ENCODE data around the gene RFTN1.

RFTN1 gene

GRCh38 chr3:16503191-16503776 is 10.2 kb downstream of the RFTN1 start:
- Histone ChIP-seq H3K9me3 (ENCODE audit: low read length) (no peaks in the 10 kb centered on the region), H3K27ac (ENCODE audit: low read depth, low read length) (no peak overlapping the region), H3K4me3 (ENCODE audit: low read depth in 1 of 2, low read length in 2 of 2) (no peak overlapping the region), H3K4me1 (ENCODE audit: insufficient read depth, low read length) (no peaks in the 10 kb centered on the region), H3K27me3 (ENCODE audit: control insufficient read depth in 1 of 2, insufficient read depth in 2 of 2, low read length in 2 of 2) (no peaks in the 10 kb centered on the region), H3K36me3 (ENCODE audit: insufficient read depth, low read length) (no peaks in the 10 kb centered on the region), H3K9ac (ENCODE audit: low read length) (no peak overlapping the region)

GRCh38 chr3:16502347-16502908 is 11.1 kb downstream of the RFTN1 start:
- Histone ChIP-seq H3K4me1 (ENCODE audit: insufficient read depth, low read length) (no peaks in the 10 kb centered on the region), H3K27me3 (ENCODE audit: control insufficient read depth in 1 of 2, insufficient read depth in 2 of 2, low read length in 2 of 2) (no peaks in the 10 kb centered on the region), H3K4me3 (ENCODE audit: low read depth in 1 of 2, low read length in 2 of 2) (no peak overlapping the region), H3K27ac (ENCODE audit: low read depth, low read length) (no peak overlapping the region), H3K9ac (ENCODE audit: low read length) (no peak overlapping the region), H3K9me3 (ENCODE audit: low read length) (no peaks in the 10 kb centered on the region), H3K36me3 (ENCODE audit: insufficient read depth, low read length) (no peaks in the 10 kb centered on the region)

DNA sequence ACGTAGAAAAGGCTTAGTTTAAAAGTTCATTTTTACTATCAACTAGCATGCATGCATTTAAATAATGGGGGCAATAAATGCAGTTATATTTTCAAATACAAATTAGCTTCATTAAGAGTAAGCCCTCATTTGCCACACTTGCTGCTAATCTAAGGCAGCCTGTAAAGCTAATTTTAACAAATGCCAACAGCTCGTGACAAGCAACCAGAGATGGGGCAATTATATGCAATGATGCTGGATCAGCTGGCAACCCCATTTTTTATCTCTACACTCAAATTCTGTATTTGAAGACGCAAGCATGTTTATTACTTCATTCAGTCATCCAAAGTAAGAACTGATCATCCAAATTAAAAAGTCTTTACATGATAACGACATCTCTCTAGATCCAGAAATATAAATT is 12.1 kb downstream of the RFTN1 start:
- no peak overlapping the region for H3K4me3 ChIP-seq (ENCODE audit: low read depth in 1 of 2, low read length in 2 of 2)
- H3K9me3 ChIP-seq (ENCODE audit: low read length) = no peaks in the 10 kb centered on the region
- no peak overlapping the region for H3K9ac ChIP-seq (ENCODE audit: low read length)
- H3K27ac ChIP-seq (ENCODE audit: low read depth, low read length) = no peak overlapping the region
- no peaks in the 10 kb centered on the region for H3K36me3 ChIP-seq (ENCODE audit: insufficient read depth, low read length)
- H3K27me3 ChIP-seq (ENCODE audit: control insufficient read depth in 1 of 2, insufficient read depth in 2 of 2, low read length in 2 of 2) = no peaks in the 10 kb centered on the region
- no peaks in the 10 kb centered on the region for H3K4me1 ChIP-seq (ENCODE audit: insufficient read depth, low read length)

- H3K4me1 ChIP-seq (ENCODE audit: insufficient read depth, low read length) = no peaks in the 10 kb centered on the region
- no peak overlapping the region for H3K27ac ChIP-seq (ENCODE audit: low read depth, low read length)
- no peaks in the 10 kb centered on the region for H3K9me3 ChIP-seq (ENCODE audit: low read length)
- no peak overlapping the region for H3K9ac ChIP-seq (ENCODE audit: low read length)
- H3K27me3 ChIP-seq (ENCODE audit: control insufficient read depth in 1 of 2, insufficient read depth in 2 of 2, low read length in 2 of 2) = no peaks in the 10 kb centered on the region
- no peak overlapping the region for H3K4me3 ChIP-seq (ENCODE audit: low read depth in 1 of 2, low read length in 2 of 2)
- no peaks in the 10 kb centered on the region for H3K36me3 ChIP-seq (ENCODE audit: insufficient read depth, low read length)
Observed at GRCh38 chr3:16500911-16501310, 12.6 kb downstream of the RFTN1 start.

- Histone ChIP-seq H3K36me3 (ENCODE audit: insufficient read depth, low read length) (no peaks in the 10 kb centered on the region), H3K9me3 (ENCODE audit: low read length) (no peaks in the 10 kb centered on the region), H3K4me1 (ENCODE audit: insufficient read depth, low read length) (no peaks in the 10 kb centered on the region), H3K9ac (ENCODE audit: low read length) (no peak overlapping the region), H3K4me3 (ENCODE audit: low read depth in 1 of 2, low read length in 2 of 2) (no peak overlapping the region), H3K27ac (ENCODE audit: low read depth, low read length) (no peak overlapping the region), H3K27me3 (ENCODE audit: control insufficient read depth in 1 of 2, insufficient read depth in 2 of 2, low read length in 2 of 2) (no peaks in the 10 kb centered on the region)
Observed at GRCh38 chr3:16500093-16500492, 13.4 kb downstream of the RFTN1 start.

DNA sequence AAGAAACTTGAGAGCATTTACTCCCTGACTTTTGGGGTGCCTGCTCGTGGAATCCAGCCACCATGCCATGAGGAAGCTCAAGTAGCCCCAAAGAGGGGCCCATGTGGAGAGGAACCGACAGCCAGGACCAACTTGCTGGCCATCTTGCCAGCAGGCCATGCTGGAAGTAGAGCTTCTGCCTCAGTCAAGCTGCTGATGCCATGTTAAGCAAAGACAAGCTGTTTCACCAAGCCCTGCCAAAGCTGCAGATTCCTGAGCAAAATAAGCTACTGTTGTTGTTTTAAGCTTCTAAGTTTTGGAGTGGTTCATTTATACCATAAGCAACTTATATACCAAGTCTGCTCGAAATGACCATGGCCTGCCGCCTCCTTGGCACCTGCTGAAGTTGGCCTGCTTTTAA is 14.1 kb downstream of the RFTN1 start:
- H3K27ac ChIP-seq (ENCODE audit: low read depth, low read length) = no peak overlapping the region
- no peak overlapping the region for H3K4me3 ChIP-seq (ENCODE audit: low read depth in 1 of 2, low read length in 2 of 2)
- H3K9me3 ChIP-seq (ENCODE audit: low read length) = no peaks in the 10 kb centered on the region
- H3K27me3 ChIP-seq (ENCODE audit: control insufficient read depth in 1 of 2, insufficient read depth in 2 of 2, low read length in 2 of 2) = no peaks in the 10 kb centered on the region
- no peak overlapping the region for H3K9ac ChIP-seq (ENCODE audit: low read length)
- H3K36me3 ChIP-seq (ENCODE audit: insufficient read depth, low read length) = no peaks in the 10 kb centered on the region
- H3K4me1 ChIP-seq (ENCODE audit: insufficient read depth, low read length) = no peaks in the 10 kb centered on the region

GRCh38 chr3:16498130-16498890 is 15.2 kb downstream of the RFTN1 start:
- H3K9ac ChIP-seq (ENCODE audit: low read length) = no peak overlapping the region

DNA sequence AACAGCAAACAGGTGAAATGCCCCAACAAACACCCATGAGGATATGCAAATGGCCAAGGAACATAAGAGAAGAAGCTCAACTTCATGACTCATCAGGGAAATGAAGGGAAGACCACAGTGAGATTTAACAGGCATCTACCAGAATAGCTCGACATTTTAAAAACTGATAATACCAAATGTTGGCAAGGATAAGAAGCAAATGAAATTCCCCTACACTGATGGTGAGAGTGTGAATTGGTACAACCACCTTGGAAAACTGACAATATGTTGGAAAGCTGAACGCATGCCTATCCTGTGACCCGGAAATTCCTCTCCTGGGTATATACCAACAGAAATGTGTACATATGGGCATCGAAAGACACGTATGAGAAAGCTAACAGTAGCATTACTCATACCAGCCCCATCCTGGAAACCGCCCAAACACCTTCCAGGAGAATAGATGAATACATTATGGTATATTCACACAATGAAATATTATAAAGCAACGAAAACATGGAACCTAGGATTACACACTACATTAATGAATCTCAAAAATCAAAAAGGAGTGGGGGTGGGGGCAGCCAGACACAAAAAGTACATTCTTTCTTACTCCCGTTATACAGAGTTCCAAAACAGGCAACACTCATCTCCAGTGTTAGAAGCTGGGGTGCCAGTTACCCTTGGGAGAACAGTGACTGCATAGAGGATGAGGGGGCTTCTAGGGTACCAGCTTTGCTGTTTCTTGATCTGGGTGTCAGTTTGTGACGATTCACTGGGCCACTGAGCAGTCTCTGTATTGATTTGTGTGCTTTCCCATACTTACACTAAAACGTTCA is 16.9 kb downstream of the RFTN1 start:
- Histone ChIP-seq H3K27ac (ENCODE audit: low read depth, low read length) (no peak overlapping the region), H3K9ac (ENCODE audit: low read length) (no peak overlapping the region), H3K4me1 (ENCODE audit: insufficient read depth, low read length) (no peaks in the 10 kb centered on the region), H3K36me3 (ENCODE audit: insufficient read depth, low read length) (no peaks in the 10 kb centered on the region), H3K27me3 (ENCODE audit: control insufficient read depth in 1 of 2, insufficient read depth in 2 of 2, low read length in 2 of 2) (no peaks in the 10 kb centered on the region), H3K9me3 (ENCODE audit: low read length) (no peaks in the 10 kb centered on the region), H3K4me3 (ENCODE audit: low read depth in 1 of 2, low read length in 2 of 2) (no peak overlapping the region)

More at GRCh38 chr3:16498130-16498890, 15.2 kb downstream of the RFTN1 start:
- Histone ChIP-seq H3K27me3 (ENCODE audit: control insufficient read depth in 1 of 2, insufficient read depth in 2 of 2, low read length in 2 of 2) (no peaks in the 10 kb centered on the region), H3K4me1 (ENCODE audit: insufficient read depth, low read length) (no peaks in the 10 kb centered on the region), H3K4me3 (ENCODE audit: low read depth in 1 of 2, low read length in 2 of 2) (no peak overlapping the region), H3K36me3 (ENCODE audit: insufficient read depth, low read length) (no peaks in the 10 kb centered on the region), H3K9me3 (ENCODE audit: low read length) (no peaks in the 10 kb centered on the region), H3K27ac (ENCODE audit: low read depth, low read length) (no peak overlapping the region)

- H3K4me3 ChIP-seq (ENCODE audit: low read depth in 1 of 2, low read length in 2 of 2) = no peak overlapping the region
- no peak overlapping the region for H3K9ac ChIP-seq (ENCODE audit: low read length)
- no peaks in the 10 kb centered on the region for H3K4me1 ChIP-seq (ENCODE audit: insufficient read depth, low read length)
- no peak overlapping the region for H3K27ac ChIP-seq (ENCODE audit: low read depth, low read length)
- H3K36me3 ChIP-seq (ENCODE audit: insufficient read depth, low read length) = no peaks in the 10 kb centered on the region
- H3K9me3 ChIP-seq (ENCODE audit: low read length) = no peaks in the 10 kb centered on the region
- no peaks in the 10 kb centered on the region for H3K27me3 ChIP-seq (ENCODE audit: control insufficient read depth in 1 of 2, insufficient read depth in 2 of 2, low read length in 2 of 2)
Observed at GRCh38 chr3:16496008-16496407, 17.5 kb downstream of the RFTN1 start.

- H3K27ac ChIP-seq (ENCODE audit: low read depth, low read length) = no peak overlapping the region
- no peak overlapping the region for H3K4me3 ChIP-seq (ENCODE audit: low read depth in 1 of 2, low read length in 2 of 2)
- H3K4me1 ChIP-seq (ENCODE audit: insufficient read depth, low read length) = no peaks in the 10 kb centered on the region
- no peaks in the 10 kb centered on the region for H3K36me3 ChIP-seq (ENCODE audit: insufficient read depth, low read length)
- H3K9ac ChIP-seq (ENCODE audit: low read length) = no peak overlapping the region
- no peaks in the 10 kb centered on the region for H3K9me3 ChIP-seq (ENCODE audit: low read length)
- no peaks in the 10 kb centered on the region for H3K27me3 ChIP-seq (ENCODE audit: control insufficient read depth in 1 of 2, insufficient read depth in 2 of 2, low read length in 2 of 2)
Observed at GRCh38 chr3:16494814-16495431, 18.6 kb downstream of the RFTN1 start.

GRCh38 chr3:16494094-16494493 is 19.4 kb downstream of the RFTN1 start:
- no peaks in the 10 kb centered on the region for H3K27me3 ChIP-seq (ENCODE audit: control insufficient read depth in 1 of 2, insufficient read depth in 2 of 2, low read length in 2 of 2)
- no peak overlapping the region for H3K4me3 ChIP-seq (ENCODE audit: low read depth in 1 of 2, low read length in 2 of 2)
- no peaks in the 10 kb centered on the region for H3K4me1 ChIP-seq (ENCODE audit: insufficient read depth, low read length)
- H3K9ac ChIP-seq (ENCODE audit: low read length) = no peak overlapping the region
- H3K36me3 ChIP-seq (ENCODE audit: insufficient read depth, low read length) = no peaks in the 10 kb centered on the region
- no peaks in the 10 kb centered on the region for H3K9me3 ChIP-seq (ENCODE audit: low read length)
- H3K27ac ChIP-seq (ENCODE audit: low read depth, low read length) = no peak overlapping the region

Measured in muscle layer of colon (tissue), 2 donors.